Measurements from ENCODE around the gene GTPBP2.

Gene GTPBP2

GRCh38 chr6:43575105-43575771 lies 53.8 kb downstream of the GTPBP2 start:
- no peak for DNase-seq

GRCh38 chr6:43572015-43572414 lies 57.0 kb downstream of the GTPBP2 start:
- DNase-seq = no peak

- peak; percentile 91 for DNase-seq
Observed at GRCh38 chr6:43570876-43571441, 58.1 kb downstream of the GTPBP2 start.

Measured in kidney glomerular epithelial cell (primary cell).